ENCODE results near the gene CRABP2.

DNA sequence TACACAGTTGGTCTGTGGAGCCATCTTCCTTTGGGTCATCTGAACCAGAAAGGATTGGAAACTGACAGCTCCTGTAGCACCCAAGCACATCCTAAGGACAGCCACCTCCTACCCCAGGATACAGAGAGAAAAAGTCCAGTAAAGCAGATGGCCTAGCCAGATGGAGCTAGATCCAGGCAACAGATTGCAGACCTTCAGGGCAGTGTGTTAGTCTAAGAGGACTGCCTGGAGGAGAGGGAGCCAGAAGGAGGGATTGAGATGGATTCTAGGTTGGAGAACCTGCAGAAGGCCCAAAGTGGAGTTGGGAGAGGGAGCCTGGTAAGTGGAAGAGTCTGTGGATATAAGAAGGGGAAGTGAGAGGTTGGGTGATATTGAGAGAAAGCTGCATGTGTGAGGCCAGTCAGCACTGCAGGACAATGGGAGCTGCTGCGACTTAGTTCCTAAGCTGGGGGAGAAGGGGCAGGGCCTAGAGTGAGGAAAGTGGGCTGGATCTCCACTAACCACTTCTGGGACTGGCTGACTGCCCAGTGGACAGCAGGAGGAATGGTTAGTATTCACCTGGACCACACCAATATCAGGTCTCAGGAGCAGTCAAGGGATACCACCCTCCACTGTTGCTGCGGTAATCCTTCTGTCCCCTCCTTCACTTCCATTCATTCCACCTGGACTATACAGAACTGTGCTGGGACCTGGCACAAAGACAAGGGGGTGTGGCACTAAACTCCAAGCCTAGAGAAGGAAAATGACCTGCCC lies 50.1 kb downstream of the CRABP2 start:
- no peak for TF ChIP-seq EZH2 (IDR thresholded peaks at IDR 0.05; ENCODE audit: insufficient read depth, poor library complexity, severe bottlenecking)
- no peak for TF ChIP-seq EZH2phosphoT487 (IDR thresholded peaks at IDR 0.05; ENCODE audit: insufficient read depth, low read depth)

All from GM23248 (cell line).